Adrenal gland (tissue), 5 donors: ENCODE data around the gene MYCL.

Experiments used
- CTCF ChIP-seq, 6 experiments: fragments of 450-650 bp in 4 of 6; fragments of 200-600 bp in 2 of 6; sonication (generic) in 1 of 6; IDR thresholded peaks; 1 replicate in 5 of 6; 2 replicates in 1 of 6; pipeline versions ENCODE4 v1.5.1 to v1.8.0; 2016 to 2021; ENCODE audit warnings: antibody characterized with exemption in 6 of 6, mild to moderate bottlenecking in 2 of 6, moderate library complexity in 1 of 6
- POLR2A ChIP-seq, 2 donors: fragments of 450-650 bp; IDR thresholded peaks; one replicate each; pipeline ENCODE4 v1.6.1; 2017; ENCODE audit warnings: antibody characterized with exemption in 2 of 2, mild to moderate bottlenecking in 2 of 2, moderate library complexity in 1 of 2
- donor health status: DM: no; HTN: no; CAD: no.

GRCh38 chr1:39852876-39853275 lies 48.8 kb downstream of the MYCL start:
- TF ChIP-seq CTCF (IDR thresholded peaks at IDR 0.05), result no peak
- no peak for TF ChIP-seq POLR2A (IDR thresholded peaks at IDR 0.05)
